Bronchial epithelial cell (primary cell): ENCODE data around the gene IMMT. TPM values are rescaled to one million over a fixed set of nuclear protein-coding genes. Genes with fewer than 3 reads are reported as not detected.
"Not testable (repeated sequence)": the region's sequence is repeated elsewhere in the genome, so short reads cannot be mapped to it uniquely, and the experiment has no call there.

ENCODE experiments used
- DNase-seq: peaks from one replicate; pipeline ENCODE4 v3.0.0-alpha.2; 2010; ENCODE audit warnings: low read depth
- FAIRE-seq: peaks from 2 replicates; lab custom pipeline; 2011; peaks lifted over from hg19 to GRCh38; lab: Jason Lieb, UNC
- H3K27me3 ChIP-seq: 2 replicates; pipeline ENCODE4 v1.5.1; 2011; ENCODE audit warnings: low read length; ENCODE audit not compliant: control insufficient read depth, insufficient read depth
- H3K36me3 ChIP-seq: 2 replicates; pipeline ENCODE4 v1.5.1; 2011; ENCODE audit warnings: low read length; ENCODE audit not compliant: control insufficient read depth, insufficient read depth
- H3K4me3 ChIP-seq: 2 replicates; pipeline ENCODE4 v1.5.1; 2011; ENCODE audit warnings: mild to moderate bottlenecking, low read depth, low read length, control low read depth
- total RNA-seq: library from RNA; depleted of rRNA; stranded (reverse); fragments of >200 nt; gene quantifications from 2 replicates; pipeline ENCODE4 v1.2.1, GENCODE V29; 2014
- TF ChIP-seq, protein P1 (sequence below): IDR thresholded peaks from 2 replicates; pipeline ENCODE4 v1.5.1; 2011; ENCODE audit warnings: mild to moderate bottlenecking, moderate library complexity, low read length, control low read depth, inconsistent platforms; ENCODE audit not compliant: insufficient read depth, severe bottlenecking

The IMMT gene
- total RNA-seq, 1 donor from 2014 or later, result 32.4 TPM

DNA sequence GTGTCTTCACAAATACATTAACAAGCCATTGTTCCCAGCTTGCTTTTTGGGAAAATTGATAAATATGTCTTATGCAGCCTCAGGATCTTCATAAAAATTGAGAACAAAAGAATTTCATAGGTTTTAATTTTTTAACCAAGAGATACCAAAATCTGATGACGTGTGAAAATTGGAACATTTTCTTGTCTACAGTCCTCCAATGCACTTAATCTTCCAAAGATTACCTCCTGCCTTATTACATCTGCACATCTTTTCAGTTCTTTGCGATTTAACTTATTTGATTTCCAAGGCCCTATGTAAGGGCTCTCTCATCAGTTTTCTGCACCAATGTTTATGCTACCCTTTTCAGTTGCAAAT is 7.1 kb upstream of the IMMT start:
- Histone ChIP-seq H3K27me3 (no peaks in the 10 kb centered on the region), H3K36me3 (peaks cover 2% of the 10 kb centered on the region), H3K4me3 (no peak overlapping the region)
- DNase-seq, result no peak
- FAIRE-seq, result no peak
- TF ChIP-seq, protein P1, sequence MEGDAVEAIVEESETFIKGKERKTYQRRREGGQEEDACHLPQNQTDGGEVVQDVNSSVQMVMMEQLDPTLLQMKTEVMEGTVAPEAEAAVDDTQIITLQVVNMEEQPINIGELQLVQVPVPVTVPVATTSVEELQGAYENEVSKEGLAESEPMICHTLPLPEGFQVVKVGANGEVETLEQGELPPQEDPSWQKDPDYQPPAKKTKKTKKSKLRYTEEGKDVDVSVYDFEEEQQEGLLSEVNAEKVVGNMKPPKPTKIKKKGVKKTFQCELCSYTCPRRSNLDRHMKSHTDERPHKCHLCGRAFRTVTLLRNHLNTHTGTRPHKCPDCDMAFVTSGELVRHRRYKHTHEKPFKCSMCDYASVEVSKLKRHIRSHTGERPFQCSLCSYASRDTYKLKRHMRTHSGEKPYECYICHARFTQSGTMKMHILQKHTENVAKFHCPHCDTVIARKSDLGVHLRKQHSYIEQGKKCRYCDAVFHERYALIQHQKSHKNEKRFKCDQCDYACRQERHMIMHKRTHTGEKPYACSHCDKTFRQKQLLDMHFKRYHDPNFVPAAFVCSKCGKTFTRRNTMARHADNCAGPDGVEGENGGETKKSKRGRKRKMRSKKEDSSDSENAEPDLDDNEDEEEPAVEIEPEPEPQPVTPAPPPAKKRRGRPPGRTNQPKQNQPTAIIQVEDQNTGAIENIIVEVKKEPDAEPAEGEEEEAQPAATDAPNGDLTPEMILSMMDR, result no peak

DNA sequence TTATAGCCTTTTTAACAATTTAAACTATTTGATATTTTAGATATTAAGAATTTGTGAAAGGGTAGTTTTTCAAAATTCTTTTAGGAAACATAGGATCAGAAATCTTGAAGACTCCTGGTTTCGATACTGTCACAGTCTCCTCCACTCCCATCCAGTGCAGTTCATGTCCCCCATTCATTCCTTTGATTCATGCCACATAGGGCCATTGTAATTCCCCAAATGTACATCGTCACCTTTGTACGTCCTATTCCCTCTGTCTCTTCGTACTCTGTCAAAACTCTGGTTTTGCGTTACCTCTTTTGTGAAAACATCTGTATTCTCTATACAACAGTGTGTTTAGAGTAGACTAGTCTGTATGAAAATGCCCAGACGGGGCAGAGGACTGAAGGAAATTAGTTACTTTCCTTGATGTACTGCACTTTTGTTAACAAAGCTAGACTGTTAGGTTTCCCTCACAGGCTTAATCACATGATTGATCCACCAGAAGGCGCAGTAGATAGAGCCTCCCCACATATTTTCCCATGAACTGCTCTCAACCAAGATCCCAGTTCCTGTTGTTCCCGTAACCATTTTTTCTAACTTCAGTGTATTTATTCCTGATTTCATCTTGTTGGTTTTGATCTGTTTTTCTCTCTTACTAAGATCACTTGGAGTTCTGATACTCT is 6.5 kb upstream of the IMMT start:
- peaks cover 2% of the 10 kb centered on the region for H3K36me3 ChIP-seq
- no peak overlapping the region for H3K4me3 ChIP-seq
- DNase-seq, result no peak
- FAIRE-seq, result no peak
- TF ChIP-seq, protein P1, result no peak
- no peaks in the 10 kb centered on the region for H3K27me3 ChIP-seq

DNA sequence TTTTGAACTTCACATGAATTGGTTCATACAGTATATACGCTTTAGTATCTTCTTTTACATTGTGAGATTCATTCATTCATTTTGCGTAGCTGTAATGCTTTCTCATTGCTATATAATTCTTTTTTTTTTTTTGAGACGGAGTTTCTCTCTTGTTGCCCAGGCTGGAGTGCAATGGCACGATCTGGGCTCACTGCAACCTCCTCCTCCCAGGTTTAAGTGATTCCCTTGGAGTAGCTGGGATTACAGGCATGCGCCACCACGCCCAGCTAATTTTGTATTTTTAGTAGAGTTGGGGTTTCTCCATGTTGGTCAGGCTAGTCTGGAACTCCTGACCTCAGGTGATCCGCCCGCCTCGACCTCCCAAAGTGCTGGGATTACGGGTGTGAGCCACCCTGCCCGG is 5.3 kb upstream of the IMMT start:
- FAIRE-seq, H3K27me3 ChIP-seq, H3K36me3 ChIP-seq, DNase-seq, H3K4me3 ChIP-seq: not testable (repeated sequence)

DNA sequence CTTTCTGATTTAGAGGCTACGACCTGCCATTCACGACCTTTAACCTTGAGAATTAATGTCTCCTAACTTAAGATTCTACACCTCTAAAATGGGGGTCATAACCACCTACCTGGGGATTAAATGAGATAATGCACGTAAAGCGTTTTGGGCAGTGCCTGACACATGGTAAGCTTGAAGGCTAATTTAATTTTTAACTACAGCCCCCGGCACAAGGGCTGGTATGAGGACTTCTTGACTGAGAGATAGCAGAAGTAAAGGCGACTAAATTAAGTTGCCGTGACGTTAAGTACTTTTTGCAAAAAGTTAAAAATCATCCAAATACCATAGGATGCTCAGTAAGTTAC is 4.5 kb upstream of the IMMT start:
- TF ChIP-seq, protein P1, result no peak
- Histone ChIP-seq H3K4me3 (peak overlapping the region; percentile 66), H3K27me3 (no peaks in the 10 kb centered on the region), H3K36me3 (no peaks in the 10 kb centered on the region)
- no peak for FAIRE-seq
- DNase-seq, result no peak

DNA sequence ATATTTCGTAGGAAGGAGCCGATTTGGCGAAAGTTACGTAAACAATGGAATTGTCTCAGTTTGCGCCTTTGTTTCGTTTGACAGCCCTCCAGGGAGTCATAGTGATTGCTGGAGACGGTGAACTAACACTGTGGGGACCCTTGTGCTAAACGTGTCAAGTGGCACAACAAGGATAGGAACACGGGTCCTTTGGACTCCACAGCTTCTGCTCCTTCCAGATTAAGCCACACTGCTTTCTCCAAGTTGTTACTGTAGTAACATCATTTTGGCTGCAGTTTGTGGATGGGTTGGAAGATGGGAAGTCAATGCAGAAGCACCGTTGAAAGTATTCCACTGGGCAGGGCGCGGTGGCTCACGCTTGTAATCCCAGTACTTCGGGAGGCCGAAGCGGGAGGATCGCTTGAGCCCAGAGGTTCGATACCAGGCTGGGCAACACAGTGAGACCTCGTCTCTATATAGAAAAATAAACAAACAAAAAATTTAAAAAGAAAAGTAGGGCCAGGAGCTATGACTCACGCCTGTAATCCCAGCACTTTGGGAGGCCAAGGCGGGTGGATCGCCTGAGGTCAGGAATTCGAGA is 636 bp upstream of the IMMT start:
- Histone ChIP-seq H3K36me3 (peaks cover 1% of the 10 kb centered on the region), H3K4me3 (peak overlapping the region; percentile 83), H3K27me3 (no peaks in the 10 kb centered on the region)
- DNase-seq, result no peak
- TF ChIP-seq, protein P1, result no peak
- no peak for FAIRE-seq

DNA sequence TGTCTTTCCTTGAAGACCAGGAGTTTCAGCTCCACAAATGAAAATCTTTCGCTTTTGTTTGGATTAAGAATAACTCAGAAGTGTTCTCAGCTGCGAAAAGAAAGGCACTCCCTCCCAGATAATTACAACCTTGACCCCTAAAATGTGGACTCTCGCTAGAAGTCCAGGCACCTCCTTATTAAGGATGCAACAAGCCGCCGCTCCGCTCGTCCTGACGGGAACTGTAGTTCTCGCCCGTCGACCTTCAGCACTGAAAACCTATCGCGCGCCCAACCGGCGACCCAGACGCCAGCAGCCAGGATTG is 559 bp downstream of the IMMT start:
- H3K4me3 ChIP-seq, result peak overlapping the region; percentile 83
- H3K36me3 ChIP-seq, result peaks cover 1% of the 10 kb centered on the region
- FAIRE-seq (no peak), DNase-seq (no peak)
- no peaks in the 10 kb centered on the region for H3K27me3 ChIP-seq
- TF ChIP-seq, protein P1, result no peak
